Measurements from ENCODE around the gene SSRP1. TPM values are rescaled to one million over a fixed set of nuclear protein-coding genes. Genes with fewer than 3 reads are reported as not detected.

The SSRP1 gene
- total RNA-seq, 1 experiment from 2014 or later = 173 TPM

- DNase-seq (ENCODE audit: low read depth, low spot score) = no peak
- no peaks in the 10 kb centered on the region for H3K36me3 ChIP-seq (ENCODE audit: control insufficient read depth, insufficient read depth, low read length)
- no peak overlapping the region for H3K4me3 ChIP-seq (ENCODE audit: low read depth in 2 of 2, low read length in 2 of 2)
- TF ChIP-seq CTCF (IDR thresholded peaks at IDR 0.05) (no peak), TCF7L2 (IDR thresholded peaks at IDR 0.05; ENCODE audit: low read depth, low read length) (no peak), POLR2AphosphoS5 (IDR thresholded peaks at IDR 0.05; ENCODE audit: low read depth, low read length) (no peak), REST (IDR thresholded peaks at IDR 0.05; ENCODE audit: insufficient read depth in 1 of 2, low read depth in 2 of 2, low read length in 1 of 2) (no peak), SIN3A (IDR thresholded peaks at IDR 0.05; ENCODE audit: borderline replicate concordance, insufficient read depth, low read depth, low read length) (no peak)
- no peak overlapping the region for H3K27ac ChIP-seq (ENCODE audit: low read length)
- BruUV-seq (replicated peaks) = no TSS peak
- intact Hi-C loops (cut with micrococcal nuclease; ENCODE audit: unreplicated experiment) = no loop called here
- no peaks in the 10 kb centered on the region for H3K9me3 ChIP-seq (ENCODE audit: control insufficient read depth, insufficient read depth, low read depth, low read length)
- in situ Hi-C loops (cut with HindIII; ENCODE audit: low pct_unique_long_range_greater_than_20kb, low sequenced_read_pairs) = no loop called here
- ATAC-seq = no peak
- CTCF ChIA-PET = no interaction called here
- H3K27me3 ChIP-seq (ENCODE audit: control insufficient read depth, insufficient read depth, low read length) = no peaks in the 10 kb centered on the region
- POLR2A ChIA-PET = no interaction called here
- peaks cover 4% of the 10 kb centered on the region; the same call in 1 of the 2 replicates for H3K4me1 ChIP-seq (ENCODE audit: control insufficient read depth, insufficient read depth, low read length)
Observed at GRCh38 chr11:57279116-57279515, 56.6 kb downstream of the SSRP1 start.

GRCh38 chr11:57278721-57279095 lies 57.0 kb downstream of the SSRP1 start:
- peaks cover 4% of the 10 kb centered on the region; the same call in 1 of the 2 replicates for H3K4me1 ChIP-seq (ENCODE audit: control insufficient read depth, insufficient read depth, low read length)
- in situ Hi-C loops (cut with HindIII; ENCODE audit: low pct_unique_long_range_greater_than_20kb, low sequenced_read_pairs) = no loop called here
- ChIA-PET POLR2A (no interaction called here), CTCF (interaction anchor here (0.5 kb wide), 1 partner anchor 71 kb away, joined by 6 read pairs; no protein-coding TSS in a partner anchor)
- H3K27me3 ChIP-seq (ENCODE audit: control insufficient read depth, insufficient read depth, low read length) = no peaks in the 10 kb centered on the region
- no peak overlapping the region for H3K4me3 ChIP-seq (ENCODE audit: low read depth in 2 of 2, low read length in 2 of 2)
- H3K9me3 ChIP-seq (ENCODE audit: control insufficient read depth, insufficient read depth, low read depth, low read length) = no peaks in the 10 kb centered on the region
- no peak overlapping the region for H3K27ac ChIP-seq (ENCODE audit: low read length)
- intact Hi-C loops (cut with micrococcal nuclease; ENCODE audit: unreplicated experiment) = no loop called here
- DNase-seq (ENCODE audit: low read depth, low spot score) = no peak
- no peaks in the 10 kb centered on the region for H3K36me3 ChIP-seq (ENCODE audit: control insufficient read depth, insufficient read depth, low read length)
- no peak for TF ChIP-seq CTCF (IDR thresholded peaks at IDR 0.05)
- TF ChIP-seq REST (IDR thresholded peaks at IDR 0.05; ENCODE audit: insufficient read depth in 1 of 2, low read depth in 2 of 2, low read length in 1 of 2) = no peak
- no peak for TF ChIP-seq SIN3A (IDR thresholded peaks at IDR 0.05; ENCODE audit: borderline replicate concordance, insufficient read depth, low read depth, low read length)
- TF ChIP-seq POLR2AphosphoS5 (IDR thresholded peaks at IDR 0.05; ENCODE audit: low read depth, low read length) = no peak
- TF ChIP-seq TCF7L2 (IDR thresholded peaks at IDR 0.05; ENCODE audit: low read depth, low read length) = no peak
- BruUV-seq (replicated peaks) = no TSS peak
- no peak for ATAC-seq
